ENCODE results near the gene PCGF2.
A peak's percentile ranks its signal among the peaks of the same experiment; 100 is the strongest.

Gene PCGF2

DNA sequence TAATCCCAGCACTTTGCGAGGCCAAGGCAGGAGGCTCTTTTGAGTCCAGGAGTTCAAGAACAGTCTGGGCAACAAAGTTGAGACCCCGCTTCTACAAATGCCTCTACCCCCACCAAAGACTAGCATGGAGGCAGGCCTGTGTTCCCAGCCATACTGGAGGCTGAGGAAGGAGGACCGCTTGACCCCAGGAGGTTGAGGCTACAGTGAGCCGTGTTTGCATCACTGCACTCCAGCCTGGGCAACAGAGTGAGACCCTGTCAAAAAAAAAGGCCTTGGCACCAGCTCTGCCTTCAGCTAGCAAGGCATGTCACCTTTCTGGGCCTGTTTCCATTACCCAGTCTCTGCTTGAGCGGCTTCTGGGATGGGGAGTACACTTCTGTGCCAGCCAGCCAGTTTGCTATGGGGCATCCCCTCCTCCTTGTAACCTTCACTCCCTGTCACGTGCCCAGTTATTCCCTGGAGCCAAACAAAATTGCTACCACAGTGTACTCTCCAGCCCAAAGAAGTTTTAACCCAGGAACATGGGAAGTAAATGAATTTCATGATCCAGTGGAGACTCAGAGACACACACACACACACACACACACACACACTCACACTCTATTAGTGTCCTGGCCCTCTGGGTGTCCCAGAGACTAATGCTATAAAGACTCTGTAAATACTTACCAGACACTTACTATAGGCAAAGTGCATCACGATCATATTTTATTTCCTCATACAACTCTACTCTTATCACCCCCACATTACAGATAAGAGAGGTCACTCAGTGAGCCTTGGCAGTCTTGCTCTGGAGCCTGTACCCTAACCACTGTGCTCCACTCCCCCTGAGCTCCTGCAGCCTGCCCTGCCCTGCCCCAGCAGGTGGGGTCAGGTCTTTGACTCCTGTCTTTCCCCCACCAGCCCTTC is 15.5 kb downstream of the PCGF2 start:
- POLR2A ChIA-PET = interaction anchor here (0.5 to 0.7 kb wide), 2 partner anchors 13 to 268 kb away, joined by 3 read pairs; no protein-coding TSS in a partner anchor
- no peak overlapping the region; the same call in 1 of the 2 replicates for H3K27ac ChIP-seq (ENCODE audit: extremely low read depth, low read depth, low read length)
- CTCF ChIA-PET = interaction anchor here (1.1 to 3.1 kb wide), 4 partner anchors 13 to 511 kb away, joined by 3 to 17 read pairs (median 6); no protein-coding TSS in a partner anchor
- H3K4me3 ChIP-seq (ENCODE audit: low read depth, low read length) = no peak overlapping the region
- TF ChIP-seq, protein P1, sequence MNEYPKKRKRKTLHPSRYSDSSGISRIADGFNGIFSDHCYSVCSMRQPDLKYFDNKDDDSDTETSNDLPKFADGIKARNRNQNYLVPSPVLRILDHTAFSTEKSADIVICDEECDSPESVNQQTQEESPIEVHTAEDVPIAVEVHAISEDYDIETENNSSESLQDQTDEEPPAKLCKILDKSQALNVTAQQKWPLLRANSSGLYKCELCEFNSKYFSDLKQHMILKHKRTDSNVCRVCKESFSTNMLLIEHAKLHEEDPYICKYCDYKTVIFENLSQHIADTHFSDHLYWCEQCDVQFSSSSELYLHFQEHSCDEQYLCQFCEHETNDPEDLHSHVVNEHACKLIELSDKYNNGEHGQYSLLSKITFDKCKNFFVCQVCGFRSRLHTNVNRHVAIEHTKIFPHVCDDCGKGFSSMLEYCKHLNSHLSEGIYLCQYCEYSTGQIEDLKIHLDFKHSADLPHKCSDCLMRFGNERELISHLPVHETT (tag by site-specific recombination; IDR thresholded peaks at IDR 0.05) = no peak
- TF ChIP-seq, protein P2, sequence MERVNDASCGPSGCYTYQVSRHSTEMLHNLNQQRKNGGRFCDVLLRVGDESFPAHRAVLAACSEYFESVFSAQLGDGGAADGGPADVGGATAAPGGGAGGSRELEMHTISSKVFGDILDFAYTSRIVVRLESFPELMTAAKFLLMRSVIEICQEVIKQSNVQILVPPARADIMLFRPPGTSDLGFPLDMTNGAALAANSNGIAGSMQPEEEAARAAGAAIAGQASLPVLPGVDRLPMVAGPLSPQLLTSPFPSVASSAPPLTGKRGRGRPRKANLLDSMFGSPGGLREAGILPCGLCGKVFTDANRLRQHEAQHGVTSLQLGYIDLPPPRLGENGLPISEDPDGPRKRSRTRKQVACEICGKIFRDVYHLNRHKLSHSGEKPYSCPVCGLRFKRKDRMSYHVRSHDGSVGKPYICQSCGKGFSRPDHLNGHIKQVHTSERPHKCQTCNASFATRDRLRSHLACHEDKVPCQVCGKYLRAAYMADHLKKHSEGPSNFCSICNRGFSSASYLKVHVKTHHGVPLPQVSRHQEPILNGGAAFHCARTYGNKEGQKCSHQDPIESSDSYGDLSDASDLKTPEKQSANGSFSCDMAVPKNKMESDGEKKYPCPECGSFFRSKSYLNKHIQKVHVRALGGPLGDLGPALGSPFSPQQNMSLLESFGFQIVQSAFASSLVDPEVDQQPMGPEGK (tag by site-specific recombination; IDR thresholded peaks at IDR 0.05) = 0 out of 2 replicates have a peak, but pooled peaks have one; percentile 8
- TF ChIP-seq ZFP41 (tag by site-specific recombination; IDR thresholded peaks at IDR 0.05; ENCODE audit: borderline replicate concordance) (no peak), ZNF292 (tag by site-specific recombination; IDR thresholded peaks at IDR 0.05; ENCODE audit: borderline replicate concordance, low read depth) (no peak), ZNF664 (tag by site-specific recombination; IDR thresholded peaks at IDR 0.05) (no peak), ZNF544 (tag by site-specific recombination; IDR thresholded peaks at IDR 0.05) (no peak), ZNF560 (tag by site-specific recombination; IDR thresholded peaks at IDR 0.05; ENCODE audit: borderline replicate concordance) (no peak), HOXD13 (CRISPR knock-in tag; IDR thresholded peaks at IDR 0.05; ENCODE audit: borderline replicate concordance) (no peak), ZNF335 (tag by site-specific recombination; conservative IDR thresholded peaks at IDR 0.05) (no peak), SP7 (tag by site-specific recombination; IDR thresholded peaks at IDR 0.05) (no peak), ZNF610 (tag by site-specific recombination; IDR thresholded peaks at IDR 0.05; ENCODE audit: borderline replicate concordance) (no peak), GLI4 (tag by site-specific recombination; IDR thresholded peaks at IDR 0.05) (no peak), ZNF121 (tag by site-specific recombination; IDR thresholded peaks at IDR 0.05) (peak; percentile 85), ZNF324 (tag by site-specific recombination; IDR thresholded peaks at IDR 0.05) (no peak), ZNF600 (tag by site-specific recombination; IDR thresholded peaks at IDR 0.05) (peak; percentile 41; the same call in 1 of the 2 replicates), ZNF76 (tag by site-specific recombination; IDR thresholded peaks at IDR 0.05; ENCODE audit: borderline replicate concordance, low read depth) (no peak), KLF8 (tag by site-specific recombination; IDR thresholded peaks at IDR 0.05) (no peak), YY1 (tag by site-specific recombination; IDR thresholded peaks at IDR 0.05) (no peak), ZBTB17 (tag by site-specific recombination; IDR thresholded peaks at IDR 0.05) (no peak), SALL2 (tag by site-specific recombination; IDR thresholded peaks at IDR 0.05; ENCODE audit: borderline replicate concordance) (no peak)
- TF ChIP-seq, protein P3, sequence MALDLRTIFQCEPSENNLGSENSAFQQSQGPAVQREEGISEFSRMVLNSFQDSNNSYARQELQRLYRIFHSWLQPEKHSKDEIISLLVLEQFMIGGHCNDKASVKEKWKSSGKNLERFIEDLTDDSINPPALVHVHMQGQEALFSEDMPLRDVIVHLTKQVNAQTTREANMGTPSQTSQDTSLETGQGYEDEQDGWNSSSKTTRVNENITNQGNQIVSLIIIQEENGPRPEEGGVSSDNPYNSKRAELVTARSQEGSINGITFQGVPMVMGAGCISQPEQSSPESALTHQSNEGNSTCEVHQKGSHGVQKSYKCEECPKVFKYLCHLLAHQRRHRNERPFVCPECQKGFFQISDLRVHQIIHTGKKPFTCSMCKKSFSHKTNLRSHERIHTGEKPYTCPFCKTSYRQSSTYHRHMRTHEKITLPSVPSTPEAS (tag by site-specific recombination; IDR thresholded peaks at IDR 0.05) = peak; percentile 54; the same call in 1 of the 2 replicates
- TF ChIP-seq, protein P4, sequence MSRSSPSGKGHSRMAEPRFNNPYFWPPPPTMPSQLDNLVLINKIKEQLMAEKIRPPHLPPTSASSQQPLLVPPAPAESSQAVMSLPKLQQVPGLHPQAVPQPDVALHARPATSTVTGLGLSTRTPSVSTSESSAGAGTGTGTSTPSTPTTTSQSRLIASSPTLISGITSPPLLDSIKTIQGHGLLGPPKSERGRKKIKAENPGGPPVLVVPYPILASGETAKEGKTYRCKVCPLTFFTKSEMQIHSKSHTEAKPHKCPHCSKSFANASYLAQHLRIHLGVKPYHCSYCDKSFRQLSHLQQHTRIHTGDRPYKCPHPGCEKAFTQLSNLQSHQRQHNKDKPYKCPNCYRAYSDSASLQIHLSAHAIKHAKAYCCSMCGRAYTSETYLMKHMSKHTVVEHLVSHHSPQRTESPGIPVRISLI (tag by site-specific recombination; IDR thresholded peaks at IDR 0.05) = no peak
- TF ChIP-seq, protein P5, sequence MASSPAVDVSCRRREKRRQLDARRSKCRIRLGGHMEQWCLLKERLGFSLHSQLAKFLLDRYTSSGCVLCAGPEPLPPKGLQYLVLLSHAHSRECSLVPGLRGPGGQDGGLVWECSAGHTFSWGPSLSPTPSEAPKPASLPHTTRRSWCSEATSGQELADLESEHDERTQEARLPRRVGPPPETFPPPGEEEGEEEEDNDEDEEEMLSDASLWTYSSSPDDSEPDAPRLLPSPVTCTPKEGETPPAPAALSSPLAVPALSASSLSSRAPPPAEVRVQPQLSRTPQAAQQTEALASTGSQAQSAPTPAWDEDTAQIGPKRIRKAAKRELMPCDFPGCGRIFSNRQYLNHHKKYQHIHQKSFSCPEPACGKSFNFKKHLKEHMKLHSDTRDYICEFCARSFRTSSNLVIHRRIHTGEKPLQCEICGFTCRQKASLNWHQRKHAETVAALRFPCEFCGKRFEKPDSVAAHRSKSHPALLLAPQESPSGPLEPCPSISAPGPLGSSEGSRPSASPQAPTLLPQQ (tag by site-specific recombination; IDR thresholded peaks at IDR 0.05) = no peak
- TF ChIP-seq, protein P6, sequence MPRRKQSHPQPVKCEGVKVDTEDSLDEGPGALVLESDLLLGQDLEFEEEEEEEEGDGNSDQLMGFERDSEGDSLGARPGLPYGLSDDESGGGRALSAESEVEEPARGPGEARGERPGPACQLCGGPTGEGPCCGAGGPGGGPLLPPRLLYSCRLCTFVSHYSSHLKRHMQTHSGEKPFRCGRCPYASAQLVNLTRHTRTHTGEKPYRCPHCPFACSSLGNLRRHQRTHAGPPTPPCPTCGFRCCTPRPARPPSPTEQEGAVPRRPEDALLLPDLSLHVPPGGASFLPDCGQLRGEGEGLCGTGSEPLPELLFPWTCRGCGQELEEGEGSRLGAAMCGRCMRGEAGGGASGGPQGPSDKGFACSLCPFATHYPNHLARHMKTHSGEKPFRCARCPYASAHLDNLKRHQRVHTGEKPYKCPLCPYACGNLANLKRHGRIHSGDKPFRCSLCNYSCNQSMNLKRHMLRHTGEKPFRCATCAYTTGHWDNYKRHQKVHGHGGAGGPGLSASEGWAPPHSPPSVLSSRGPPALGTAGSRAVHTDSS (tag by site-specific recombination; IDR thresholded peaks at IDR 0.05) = no peak
- H3K4me1 ChIP-seq (ENCODE audit: control insufficient read depth, insufficient read depth, low read length) = peaks cover 5% of the 10 kb centered on the region
- H3K9me3 ChIP-seq (ENCODE audit: control insufficient read depth, insufficient read depth, low read depth, low read length) = no peaks in the 10 kb centered on the region
- peaks cover 21 to 61% of the 10 kb centered on the region in 2 experiments for H3K36me3 ChIP-seq (ENCODE audit: control insufficient read depth in 2 of 2, insufficient read depth in 1 of 2, low read length in 2 of 2)
